Endodermal cell (in vitro differentiated cells): ENCODE data around the gene SBNO2. TPM values are rescaled to one million over a fixed set of nuclear protein-coding genes. Genes with fewer than 3 reads are reported as not detected.

Source experiments
- DNase-seq: peaks from one replicate; pipeline ENCODE4 v3.0.0-alpha.2; 2017
- H3K27ac ChIP-seq: 2 replicates; pipeline ENCODE4 v1.5.1; 2013; ENCODE audit warnings: mild to moderate bottlenecking, low read depth, low read length, moderate library complexity
- H3K27me3 ChIP-seq: 2 replicates; pipeline ENCODE4 v1.6.1; 2013; ENCODE audit warnings: mild to moderate bottlenecking, low read length, moderate library complexity; ENCODE audit not compliant: insufficient read depth, control insufficient read depth, poor library complexity, severe bottlenecking
- H3K36me3 ChIP-seq: 2 replicates; pipeline ENCODE4 v1.7.0; 2013; ENCODE audit warnings: mild to moderate bottlenecking, low read length, moderate library complexity; ENCODE audit not compliant: control insufficient read depth, insufficient read depth
- H3K4me1 ChIP-seq: one replicate; pipeline ENCODE4 v1.7.0; 2013; ENCODE audit warnings: low read length; ENCODE audit not compliant: control insufficient read depth, insufficient read depth
- H3K4me3 ChIP-seq: 2 replicates; pipeline ENCODE4 v1.5.1; 2013; ENCODE audit warnings: mild to moderate bottlenecking, low read length, moderate library complexity
- H3K9ac ChIP-seq: 2 replicates; pipeline ENCODE4 v1.6.1; 2013; ENCODE audit warnings: mild to moderate bottlenecking, low read length, moderate library complexity; ENCODE audit not compliant: poor library complexity, severe bottlenecking; ENCODE audit errors: extremely low read depth
- H3K9me3 ChIP-seq: 2 replicates; pipeline ENCODE4 v1.6.1; 2013; ENCODE audit warnings: mild to moderate bottlenecking, low read length, moderate library complexity; ENCODE audit not compliant: control insufficient read depth
- H3K27ac Mint-ChIP-seq: 2 replicates; pipeline ENCODE4 v1.8.0; 2020; ENCODE audit warnings: mixed read lengths
- H3K27me3 Mint-ChIP-seq: 2 replicates; pipeline ENCODE4 v1.8.0; 2021; ENCODE audit warnings: mild to moderate bottlenecking, mixed read lengths; ENCODE audit not compliant: insufficient read depth
- H3K36me3 Mint-ChIP-seq: 2 replicates; pipeline ENCODE4 v1.8.0; 2020; ENCODE audit warnings: low read depth, mixed read lengths
- H3K4me1 Mint-ChIP-seq: 2 replicates; pipeline ENCODE4 v1.8.0; 2020; ENCODE audit warnings: mixed read lengths
- H3K4me3 Mint-ChIP-seq: 2 replicates; pipeline ENCODE4 v1.8.0; 2020; ENCODE audit warnings: mild to moderate bottlenecking, moderate library complexity, mixed read lengths
- H3K9me3 Mint-ChIP-seq: 2 replicates; pipeline ENCODE4 v1.8.0; 2020; ENCODE audit warnings: mild to moderate bottlenecking, mixed read lengths
- CTCF ChIP-seq: fragments of 200-600 bp; sonication (generic); conservative IDR thresholded peaks from 2 replicates; pipeline ENCODE4 v1.5.0; 2021; ENCODE audit warnings: antibody characterized with exemption, mild to moderate bottlenecking
- WGBS, 2 experiments: methylation state at CpG; one replicate each; pipeline versions ENCODE4 v1.1.5 to v1.1.7; 2013; ENCODE audit warnings: missing lambda C conversion rate in 2 of 2, mixed read lengths in 1 of 2; ENCODE audit not compliant: insufficient coverage in 1 of 2, insufficient read length in 1 of 2; 5-methylcytosine and 5-hydroxymethylcytosine counted together
- total RNA-seq, 2 donors: library from RNA; stranded (reverse); fragmentation: NEBNext Ultra II Directional in 1 of 2; extraction: Animal tissue kit (Norgen Biotek cat#: 25700) in 1 of 2; gene quantifications; 2 replicates in 1 of 2; 3 replicates in 1 of 2; pipeline ENCODE4 v1.2.1, GENCODE V29; 2021

The SBNO2 gene
- total RNA-seq, 2 donors from 2014 or later: 43.3 to 50.4 TPM

DNA sequence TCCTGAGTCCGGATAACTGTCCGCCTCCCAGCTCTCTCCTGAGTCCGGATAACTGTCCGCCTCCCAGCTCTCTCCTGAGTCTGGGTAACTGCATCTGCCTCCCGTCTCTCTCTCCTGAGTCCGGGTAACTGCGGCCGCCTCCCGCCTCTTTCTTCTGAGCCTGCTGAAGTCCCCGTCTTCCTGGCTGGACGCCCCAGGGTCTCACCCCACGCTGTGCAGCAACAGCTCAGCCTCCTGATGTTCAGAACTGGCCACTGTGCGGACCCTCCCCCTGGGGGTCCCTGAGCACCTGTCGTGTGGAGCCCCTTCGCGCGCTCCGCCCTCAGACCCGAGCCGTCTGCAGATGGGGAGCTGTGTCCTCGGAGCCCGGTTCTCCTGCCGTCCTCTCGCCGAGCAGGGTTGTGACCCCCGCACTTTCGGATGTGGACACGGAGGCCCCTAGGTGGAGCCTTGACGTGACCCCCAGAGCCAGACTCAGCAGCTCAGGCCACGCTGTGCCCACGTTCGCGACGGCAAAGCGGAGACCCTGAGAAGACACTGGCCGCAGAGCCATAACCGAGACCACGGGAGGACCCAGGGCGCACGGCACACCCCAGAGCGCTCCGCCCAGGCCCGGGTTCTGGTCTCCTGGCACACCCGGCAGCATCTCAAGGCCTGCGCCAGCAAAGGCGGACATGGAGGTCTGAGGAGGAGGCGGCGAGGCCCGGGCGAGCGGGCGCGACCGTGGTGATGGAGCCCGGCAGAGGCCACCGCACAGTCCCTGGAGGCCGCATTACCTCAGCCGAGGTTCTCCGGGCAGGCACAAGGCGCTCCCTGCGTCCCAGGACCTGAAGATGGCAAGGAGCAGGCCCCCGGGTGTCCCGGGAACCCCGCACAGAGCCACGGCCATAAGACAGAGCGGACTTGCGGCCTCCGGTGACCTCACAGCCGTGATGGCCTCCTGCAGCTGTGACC lies 15.9 kb downstream of the SBNO2 start:
- Histone ChIP-seq H3K4me3 (no peak overlapping the region), H3K4me1 (no peaks in the 10 kb centered on the region), H3K9me3 (no peaks in the 10 kb centered on the region), H3K27me3 (no peaks in the 10 kb centered on the region), H3K36me3 (no peaks in the 10 kb centered on the region), H3K27ac (no peak overlapping the region), H3K9ac (no peak overlapping the region)
- no peak for DNase-seq
- WGBS, 2 experiments: 95 to 96% methylated on average over 52 to 69 of the region's 69 CpGs
- Mint-ChIP-seq H3K36me3 (peaks cover 7% of the 10 kb centered on the region), H3K9me3 (no peaks in the 10 kb centered on the region), H3K4me3 (no peak overlapping the region), H3K27me3 (no peaks in the 10 kb centered on the region), H3K27ac (no peak overlapping the region), H3K4me1 (no peaks in the 10 kb centered on the region)
- TF ChIP-seq CTCF: no peak

- Histone ChIP-seq H3K27me3 (no peaks in the 10 kb centered on the region), H3K9me3 (no peaks in the 10 kb centered on the region), H3K4me1 (no peaks in the 10 kb centered on the region), H3K27ac (no peak overlapping the region), H3K36me3 (peaks cover 8% of the 10 kb centered on the region), H3K9ac (no peak overlapping the region), H3K4me3 (no peak overlapping the region)
- no peak for DNase-seq
- peaks cover 9% of the 10 kb centered on the region for H3K36me3 Mint-ChIP-seq
- no peak for TF ChIP-seq CTCF
- no peaks in the 10 kb centered on the region for H3K4me1 Mint-ChIP-seq
- no peaks in the 10 kb centered on the region for H3K27me3 Mint-ChIP-seq
- 95% methylated on average over 28 to 46 of the region's 46 CpGs for WGBS, 2 experiments
- no peaks in the 10 kb centered on the region for H3K9me3 Mint-ChIP-seq
- no peak overlapping the region for H3K27ac Mint-ChIP-seq
- no peak overlapping the region for H3K4me3 Mint-ChIP-seq
Measured at GRCh38 chr19:1156830-1157615, 17.0 kb downstream of the SBNO2 start.

GRCh38 chr19:1156305-1156801 lies 17.7 kb downstream of the SBNO2 start:
- no peak for DNase-seq
- Mint-ChIP-seq H3K4me3 (no peak overlapping the region), H3K9me3 (no peaks in the 10 kb centered on the region), H3K27ac (no peak overlapping the region), H3K4me1 (no peaks in the 10 kb centered on the region), H3K36me3 (peaks cover 11% of the 10 kb centered on the region), H3K27me3 (no peaks in the 10 kb centered on the region)
- Histone ChIP-seq H3K4me3 (no peak overlapping the region), H3K27ac (no peak overlapping the region), H3K9ac (no peak overlapping the region), H3K27me3 (no peaks in the 10 kb centered on the region), H3K4me1 (no peaks in the 10 kb centered on the region), H3K36me3 (peaks cover 15% of the 10 kb centered on the region), H3K9me3 (no peaks in the 10 kb centered on the region)
- WGBS, 2 experiments: 92 to 94% methylated on average over 22 to 24 of the region's 24 CpGs
- no peak for TF ChIP-seq CTCF
